GM12892 (cell line): ENCODE measurements around the gene AGXT.

Experiments
- DNase-seq: peaks from one replicate; pipeline ENCODE4 v3.0.0; 2011; ENCODE audit not compliant: insufficient read length
- FAIRE-seq: peaks from 2 replicates; lab custom pipeline; 2011; peaks lifted over from hg19 to GRCh38; lab: Jason Lieb, UNC
- POLR2A ChIP-seq: IDR thresholded peaks from 2 replicates; pipeline ENCODE4 v1.6.1; 2011; ENCODE audit warnings: low read depth, low read length, control low read depth
- POLR2AphosphoS5 ChIP-seq: IDR thresholded peaks from 2 replicates; pipeline ENCODE4 v1.6.1; 2011; ENCODE audit warnings: low read depth, low read length, control low read depth
- TAF1 ChIP-seq: IDR thresholded peaks from 2 replicates; pipeline ENCODE4 v1.6.1; 2011; ENCODE audit warnings: low read depth, mild to moderate bottlenecking, control low read depth, low read length, borderline replicate concordance

The AGXT gene

DNA sequence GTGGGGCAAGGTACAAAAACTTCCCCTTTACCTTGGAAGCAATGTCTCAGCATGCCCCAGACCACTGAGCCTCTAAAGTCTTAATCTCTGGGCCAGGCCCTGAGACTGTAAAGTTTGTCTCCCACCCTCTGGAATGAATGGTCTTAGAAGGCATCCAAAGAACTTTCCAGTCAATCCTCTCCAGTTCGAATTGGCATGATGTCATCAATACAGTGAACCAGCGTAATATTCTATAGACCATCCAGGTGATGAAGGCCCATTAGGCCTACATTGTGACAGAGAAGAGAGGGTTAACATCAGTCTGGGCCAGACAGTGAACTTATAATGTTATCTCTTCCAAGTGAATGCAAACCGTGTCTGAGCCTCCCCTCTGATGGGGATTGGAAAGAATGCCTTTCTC is 16.1 kb downstream of the AGXT start:
- TF ChIP-seq POLR2AphosphoS5 (no peak), POLR2A (no peak), TAF1 (no peak)

DNA sequence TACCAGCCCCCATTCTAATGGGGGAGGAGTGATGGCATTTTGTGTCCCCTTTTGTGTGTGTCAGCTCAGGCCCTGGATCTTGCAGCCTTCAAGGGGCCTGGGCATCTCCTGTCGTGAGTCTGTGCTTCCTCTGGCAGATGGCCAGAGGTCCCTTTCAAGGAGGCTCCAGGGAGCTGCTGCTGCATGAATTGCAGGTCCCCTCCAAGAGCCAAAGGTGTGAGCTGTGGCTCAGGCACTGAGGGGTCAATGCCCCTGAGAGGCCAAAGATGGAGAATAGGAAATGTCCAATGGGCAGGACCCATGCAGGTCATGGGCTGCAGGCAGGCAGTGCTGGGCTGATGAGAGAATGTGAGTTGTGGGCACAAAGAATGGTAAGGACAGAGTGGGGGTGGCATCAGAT is 16.9 kb downstream of the AGXT start:
- DNase-seq (no peak), FAIRE-seq (no peak)
- TF ChIP-seq TAF1 = no peak
- no peak for TF ChIP-seq POLR2AphosphoS5
- no peak for TF ChIP-seq POLR2A

More for the DNA sequence above, 16.1 kb downstream of the AGXT start:
- DNase-seq (no peak), FAIRE-seq (no peak)

DNA sequence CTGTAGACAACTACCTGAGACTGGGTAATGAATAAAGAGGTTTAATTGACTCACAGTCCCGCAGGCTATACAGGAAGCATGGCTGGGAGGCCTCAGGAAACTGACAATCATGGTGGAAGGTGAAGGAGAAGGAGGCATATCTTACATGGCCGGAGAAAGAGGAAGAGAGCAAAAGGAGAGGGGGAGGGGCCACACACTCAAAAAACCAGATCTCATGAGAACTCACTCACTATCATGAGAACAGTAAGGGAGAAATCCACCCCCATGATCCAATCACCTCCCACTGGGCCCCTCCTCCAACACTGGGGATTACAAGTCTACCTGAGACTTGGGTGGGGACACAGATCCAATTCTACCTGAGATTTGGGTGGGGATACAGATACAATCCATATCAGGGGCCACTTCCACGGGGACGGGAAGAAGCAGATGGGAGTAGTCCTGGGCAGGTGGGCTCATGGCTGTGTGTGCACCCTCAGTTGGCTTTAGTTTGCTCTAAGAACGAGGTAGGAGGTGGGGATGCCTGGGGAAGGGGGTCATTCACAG is 17.5 kb downstream of the AGXT start:
- DNase-seq = no peak
- FAIRE-seq = no peak
- TF ChIP-seq POLR2AphosphoS5 = no peak

- DNase-seq (no peak), FAIRE-seq (no peak)
- TF ChIP-seq POLR2A = no peak
- TF ChIP-seq TAF1 = no peak
- TF ChIP-seq POLR2AphosphoS5 = no peak
Measured at GRCh38 chr2:240886678-240887609, 18.3 kb downstream of the AGXT start.

- no peak for DNase-seq
- FAIRE-seq = no peak
- TF ChIP-seq POLR2AphosphoS5 (no peak), POLR2A (no peak), TAF1 (no peak)
Measured at GRCh38 chr2:240887631-240888030, 19.0 kb downstream of the AGXT start.

DNA sequence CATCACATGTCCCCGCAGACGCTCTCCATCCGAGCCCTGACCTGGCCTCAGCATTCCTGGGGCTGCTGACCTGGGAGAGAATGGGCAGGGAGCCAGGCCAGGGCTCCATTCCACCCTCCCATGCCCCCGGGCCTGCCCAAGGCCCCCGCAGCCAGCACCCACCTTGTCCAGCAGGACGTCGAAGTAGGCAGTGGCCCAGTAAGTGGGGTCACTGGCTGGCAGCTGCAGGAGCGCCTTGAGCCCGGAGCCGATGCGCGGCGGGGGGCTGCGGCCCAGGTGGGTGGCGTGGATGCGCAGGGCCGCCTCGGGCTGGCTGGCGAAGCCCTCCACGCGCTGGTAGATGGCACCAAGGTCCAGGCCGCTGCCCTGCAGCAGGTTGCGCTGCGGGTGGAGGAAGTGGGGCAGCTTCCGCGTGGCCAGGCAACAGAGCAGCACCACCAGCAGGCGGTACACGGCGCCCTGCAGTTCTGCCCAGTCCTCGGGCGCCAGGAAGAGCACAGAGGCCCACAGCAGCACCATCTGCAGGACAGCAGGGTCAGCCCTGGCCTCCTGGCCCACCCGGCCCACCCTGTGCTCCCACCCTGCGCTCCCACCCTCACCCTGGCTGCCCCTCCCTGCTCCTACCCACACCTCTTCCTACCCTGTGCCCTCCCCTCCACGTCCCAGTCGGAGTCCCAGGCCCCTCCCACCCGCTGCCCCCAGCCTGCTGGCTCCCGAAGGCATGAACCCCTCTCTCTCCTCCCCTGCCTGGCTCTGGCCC is 19.7 kb downstream of the AGXT start:
- no peak for DNase-seq
- no peak for FAIRE-seq
- no peak for TF ChIP-seq TAF1
- no peak for TF ChIP-seq POLR2A
- no peak for TF ChIP-seq POLR2AphosphoS5

DNA sequence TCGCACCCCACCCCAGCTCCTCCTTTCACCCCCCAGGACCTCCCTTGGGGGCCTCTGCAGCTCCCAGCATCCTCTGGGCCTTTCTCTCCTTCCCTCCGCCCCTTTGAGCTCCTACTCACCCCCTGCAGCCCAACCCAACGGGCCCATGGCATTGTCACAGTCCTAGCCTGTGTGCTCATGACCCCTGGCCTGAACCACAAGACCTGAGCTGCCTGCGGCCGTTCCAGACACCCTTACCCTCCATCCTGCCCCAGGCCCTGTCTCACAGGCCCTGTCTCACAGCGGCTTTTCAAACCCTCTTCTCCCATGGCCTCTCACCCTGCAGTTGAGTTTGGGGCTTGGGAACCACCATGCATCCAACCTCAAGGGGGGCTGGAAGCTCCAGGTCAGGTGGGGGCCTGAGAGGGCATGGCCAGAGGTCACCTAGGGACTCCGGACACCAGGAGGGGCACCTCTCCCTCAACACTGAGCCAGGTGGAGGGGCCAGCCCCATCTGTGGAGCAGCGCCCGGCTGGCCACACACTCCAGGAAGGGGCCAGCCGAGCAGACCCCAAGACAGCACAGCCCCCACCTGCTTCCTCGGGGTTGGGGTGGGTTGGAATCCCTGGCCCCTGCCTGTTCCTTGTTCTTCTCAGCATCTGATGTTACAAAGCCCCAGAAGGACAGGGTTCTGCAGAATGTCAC is 20.4 kb downstream of the AGXT start:
- FAIRE-seq (no peak), DNase-seq (no peak)
- no peak for TF ChIP-seq TAF1

GRCh38 chr2:240889601-240890560 is 21.3 kb downstream of the AGXT start:
- TF ChIP-seq POLR2AphosphoS5 = no peak
- TF ChIP-seq POLR2A = no peak
- no peak for TF ChIP-seq TAF1
- FAIRE-seq = no peak
- no peak for DNase-seq

DNA sequence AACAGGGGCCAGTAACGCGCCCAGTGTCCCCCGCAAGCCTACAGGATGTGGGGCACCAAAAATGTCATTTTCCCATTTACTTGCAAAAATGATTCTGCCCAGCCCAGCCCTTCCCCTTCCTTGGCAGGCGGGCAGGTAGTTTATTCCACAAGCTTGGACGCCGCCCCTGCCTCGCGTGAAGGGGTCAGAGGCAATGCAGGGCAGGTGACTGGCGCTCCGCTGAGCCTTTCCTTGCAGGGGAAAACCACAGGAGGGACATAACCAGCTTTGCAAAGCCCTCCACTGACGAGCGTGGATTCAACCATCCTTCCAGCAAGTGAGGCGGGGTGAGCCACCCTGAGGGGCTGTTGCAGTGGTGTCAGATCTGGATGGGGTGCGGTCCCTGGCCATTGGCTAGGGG is 22.1 kb downstream of the AGXT start:
- DNase-seq (no peak), FAIRE-seq (no peak)
- TF ChIP-seq POLR2A = no peak
- TF ChIP-seq TAF1 = no peak
- TF ChIP-seq POLR2AphosphoS5 = no peak

DNA sequence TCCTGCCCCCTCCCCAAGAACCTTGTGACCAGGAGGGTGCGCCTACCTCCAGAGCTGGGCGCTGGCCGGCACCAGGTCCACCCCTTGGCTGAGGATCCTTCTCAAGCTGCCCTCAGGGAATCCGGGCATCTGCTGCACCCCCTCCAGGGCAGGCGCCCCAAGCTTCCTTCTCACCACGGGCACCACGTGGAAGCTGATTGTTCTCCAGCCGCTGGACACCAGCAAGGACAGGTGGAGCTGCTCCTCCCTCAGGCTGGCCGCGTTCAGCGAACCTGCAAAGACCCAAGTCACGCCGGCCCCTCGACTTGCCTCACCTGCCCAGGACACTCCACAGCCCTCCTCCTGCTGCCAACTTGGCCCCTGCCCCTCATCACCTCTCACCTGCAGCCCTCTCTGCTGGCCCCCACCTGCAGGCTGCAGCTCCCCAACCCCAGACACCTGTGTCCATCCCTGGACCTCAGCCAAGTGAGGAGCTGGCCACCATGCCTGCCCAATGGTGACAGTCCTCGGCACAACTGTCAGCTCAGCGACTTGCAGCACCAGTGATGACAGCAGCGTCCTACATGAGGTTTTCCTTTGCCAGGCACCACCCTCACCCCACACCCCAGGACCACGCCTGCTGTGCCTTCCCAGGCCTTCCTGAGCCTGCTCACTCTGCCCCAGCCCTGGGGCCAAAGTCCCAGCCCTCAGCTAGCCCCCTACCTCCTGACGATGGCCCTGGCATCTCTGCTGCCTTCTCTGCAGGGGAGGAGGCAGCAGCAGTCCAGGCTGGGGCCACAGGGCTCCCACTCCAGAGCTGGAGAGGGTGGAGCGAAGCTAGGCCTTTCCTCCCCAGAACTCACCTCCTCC is 23.1 kb downstream of the AGXT start:
- FAIRE-seq = no peak
- TF ChIP-seq POLR2A = no peak
- no peak for TF ChIP-seq POLR2AphosphoS5
- TF ChIP-seq TAF1 = no peak

More for the DNA sequence above, 23.1 kb downstream of the AGXT start:
- DNase-seq = no peak
